Left renal cortex interstitium (tissue), 4 donors: ENCODE data around the gene RIMBP2. TPM values are rescaled to one million over a fixed set of nuclear protein-coding genes. Genes with fewer than 3 reads are reported as not detected.

Experiments
- DNase-seq, 4 donors: peaks; one replicate each; pipeline ENCODE4 v3.0.0-alpha.2; 2013; ENCODE audit warnings: low read depth in 4 of 4, low spot score in 2 of 4, missing footprints in 1 of 4
- polyA plus RNA-seq, 4 donors: library from polyadenylated mRNA; unstranded; fragments of 120-200 nt; gene quantifications; one replicate each; pipeline ENCODE4 v1.2.1, GENCODE V29; 2013; ENCODE audit not compliant: insufficient read length in 4 of 4

RIMBP2 gene
- polyA plus RNA-seq, 4 donors = 12.7 to 24.3 (median 16.3) TPM

DNA sequence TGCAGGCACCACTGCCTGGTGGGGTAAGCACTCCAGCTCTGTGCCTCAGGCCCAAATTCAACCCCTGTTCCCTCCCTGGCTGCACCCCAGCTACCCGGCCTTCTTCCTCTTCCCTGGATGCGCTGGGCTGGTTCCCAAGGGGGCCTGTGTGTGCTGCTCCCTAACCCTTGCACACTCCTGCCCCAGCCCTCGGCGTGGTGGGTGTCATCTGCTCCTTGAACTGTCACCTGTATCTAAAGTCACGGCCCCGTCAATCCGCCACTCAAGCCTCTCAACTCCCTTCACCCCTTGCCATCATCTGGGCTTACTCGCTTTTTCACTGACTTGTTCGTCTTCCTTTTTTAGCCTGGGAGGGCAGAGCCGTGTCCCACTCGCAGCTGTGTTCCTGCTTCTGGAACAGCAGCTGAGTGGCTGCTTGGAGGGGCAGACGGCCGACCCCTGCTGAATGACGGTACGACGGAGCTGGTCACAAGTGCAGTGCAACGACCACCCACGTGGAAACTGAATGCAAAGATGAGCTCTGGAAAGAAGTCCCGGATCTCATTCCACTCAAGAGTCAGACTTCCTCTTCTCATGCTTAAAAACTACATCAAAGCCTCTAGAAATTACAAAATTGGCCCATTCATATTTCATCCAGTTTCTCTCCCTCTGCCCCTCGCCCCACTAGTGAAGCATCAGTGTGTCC is 239.5 kb downstream of the RIMBP2 start:
- DNase-seq = no peak

DNA sequence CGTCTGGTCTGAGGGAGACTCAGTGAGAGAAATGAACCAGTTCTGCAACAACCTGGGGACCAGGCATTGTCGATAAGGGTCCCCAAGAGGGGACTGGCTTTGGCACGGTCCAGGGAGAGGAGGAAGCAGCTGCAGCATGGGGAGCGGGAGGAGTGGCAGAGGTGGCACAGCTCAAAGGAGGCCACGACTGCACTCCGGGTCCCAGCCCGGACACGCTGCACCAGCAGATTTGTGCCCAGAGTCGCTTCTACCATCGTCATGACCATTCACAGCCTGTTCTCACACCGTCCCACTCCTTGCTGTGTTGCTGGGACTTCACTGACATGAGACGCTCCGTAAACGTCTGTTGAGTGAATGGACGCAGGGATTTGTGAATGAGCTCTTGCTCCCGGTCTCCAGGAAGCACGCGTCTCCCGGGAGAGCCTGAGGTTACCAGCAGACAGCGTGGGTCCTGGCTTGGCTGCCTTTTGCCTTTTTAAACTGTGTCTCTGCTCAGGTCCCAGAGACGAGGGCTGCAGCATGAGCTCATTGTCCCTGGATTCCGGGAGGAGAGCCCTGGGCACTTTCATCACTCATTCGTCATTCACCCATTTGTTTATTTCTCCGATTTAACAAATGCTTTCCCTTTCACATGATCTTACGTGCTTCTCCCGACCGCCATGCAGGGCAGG is 241.4 kb downstream of the RIMBP2 start:
- DNase-seq = no peak

DNA sequence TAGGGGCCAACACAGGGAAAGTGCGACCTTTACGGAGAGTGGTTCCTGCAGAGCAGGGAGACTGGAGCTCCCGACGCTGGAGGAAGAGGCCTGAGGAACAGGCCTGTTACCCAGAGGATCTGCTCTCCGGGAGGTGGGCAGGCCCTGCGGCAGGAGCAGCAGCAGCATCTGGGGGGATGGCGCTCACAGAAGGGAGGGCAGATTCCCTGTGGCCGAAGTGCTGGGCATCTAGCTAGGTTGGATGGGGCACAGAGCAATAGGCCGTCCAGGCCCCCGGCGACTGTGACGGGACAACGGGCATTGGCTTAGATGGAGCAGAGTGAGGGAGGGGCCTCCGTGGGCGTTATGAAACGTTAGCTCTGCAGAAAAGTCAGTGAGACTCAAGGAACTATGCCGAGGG is 242.8 kb downstream of the RIMBP2 start:
- DNase-seq = no peak

DNA sequence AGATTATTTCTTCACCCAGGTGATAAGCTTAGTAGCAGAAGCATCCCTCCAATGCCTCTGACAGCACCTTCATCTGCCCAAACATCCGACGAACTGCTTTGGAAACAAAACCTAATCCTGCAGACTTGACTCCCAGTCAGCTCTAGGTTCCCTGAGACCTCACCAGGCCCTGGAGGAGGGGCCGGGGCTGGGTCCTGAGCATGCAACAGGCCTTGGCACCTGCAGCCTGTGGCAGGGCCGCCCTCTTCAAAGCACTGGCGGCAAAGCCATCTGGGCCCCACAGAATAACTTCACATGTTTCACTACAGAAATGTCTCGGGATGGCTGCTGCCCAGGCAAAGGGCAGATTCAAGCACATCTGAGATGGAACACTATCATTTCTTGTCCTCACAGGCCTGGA is 245.1 kb downstream of the RIMBP2 start:
- no peak for DNase-seq

DNA sequence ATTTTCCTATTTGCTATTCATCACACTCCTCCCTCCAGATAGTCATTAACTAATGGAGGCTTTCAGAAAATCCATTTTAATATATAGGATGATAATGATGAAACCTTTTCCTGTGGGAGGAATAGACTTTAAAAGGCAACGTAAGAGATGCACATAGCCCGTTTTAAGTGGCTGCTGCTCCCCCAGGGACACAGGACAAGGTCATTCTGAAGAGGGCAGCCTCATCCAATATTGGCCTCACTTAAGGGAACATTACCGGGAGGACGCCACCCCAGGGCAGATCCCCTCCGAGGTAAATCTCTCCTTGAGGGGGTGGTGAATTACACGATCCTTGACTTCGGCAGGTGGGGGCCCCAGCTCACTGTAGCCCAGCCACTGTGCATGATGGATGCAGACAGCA is 246.5 kb downstream of the RIMBP2 start:
- no peak for DNase-seq

DNA sequence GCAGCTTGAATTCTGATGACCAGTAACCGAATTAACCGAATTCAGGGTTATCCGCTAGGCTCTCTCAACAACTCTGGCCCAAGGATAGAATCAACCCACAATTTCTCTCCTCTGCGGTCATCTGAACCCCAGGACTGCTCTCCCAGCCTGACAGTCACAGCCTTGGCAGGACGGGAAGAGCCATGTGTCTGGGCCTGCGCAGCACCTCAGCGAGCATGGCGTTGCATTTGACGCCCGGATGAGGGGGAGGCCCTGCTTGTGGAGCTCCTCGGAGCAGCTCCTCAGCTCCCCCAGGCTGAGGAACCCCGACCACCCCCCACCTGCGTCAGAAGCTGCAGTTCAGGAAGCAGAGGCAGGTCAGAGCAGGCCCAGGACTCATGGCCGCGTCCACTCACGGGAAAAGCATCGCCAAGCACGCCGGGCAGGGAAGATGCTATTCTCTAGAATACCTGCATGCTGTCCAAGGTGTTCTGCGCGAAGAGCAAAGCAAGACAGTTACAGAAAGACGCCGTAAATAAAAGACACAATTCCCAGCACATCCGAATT is 247.3 kb downstream of the RIMBP2 start:
- no peak for DNase-seq

DNA sequence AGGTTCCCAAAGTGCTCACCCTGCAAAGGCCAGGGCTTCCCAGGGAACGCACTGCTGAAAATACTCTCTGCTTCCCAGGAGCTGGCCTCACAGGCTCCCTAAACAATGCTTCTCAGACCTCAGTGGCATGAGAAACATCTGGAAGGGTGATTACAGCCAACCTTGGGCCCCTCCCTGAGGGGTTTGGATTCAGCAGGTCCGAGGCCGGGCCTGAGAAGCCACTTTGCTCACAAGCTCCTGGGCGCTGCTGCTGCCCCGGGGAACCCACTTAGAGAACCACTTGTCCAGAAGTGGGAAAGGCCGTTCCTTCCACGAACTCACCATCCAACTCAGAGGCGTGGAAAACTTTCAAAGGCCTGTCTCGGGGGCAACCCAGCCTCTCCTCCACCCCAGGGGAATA is 247.9 kb downstream of the RIMBP2 start:
- DNase-seq = no peak

DNA sequence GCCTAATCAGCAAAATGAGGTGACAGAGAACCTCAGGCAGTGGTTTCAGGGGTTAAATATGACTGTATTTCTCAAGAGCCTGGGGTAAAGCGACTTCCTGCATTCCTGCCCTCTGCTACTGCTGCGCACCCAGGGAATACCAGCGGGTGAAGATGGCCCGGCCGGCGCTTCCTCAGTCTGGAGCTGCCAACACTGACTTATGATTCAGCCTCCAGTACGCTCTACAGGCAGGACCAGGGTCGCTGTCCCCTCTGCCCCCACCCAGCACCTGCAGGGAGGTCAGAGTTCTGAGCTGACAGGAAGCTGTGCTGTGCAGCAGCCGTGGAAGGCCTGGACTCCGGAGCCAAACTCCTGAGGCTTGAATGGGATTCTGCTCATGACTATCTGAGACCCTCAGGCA is 250.5 kb downstream of the RIMBP2 start:
- no peak for DNase-seq

DNA sequence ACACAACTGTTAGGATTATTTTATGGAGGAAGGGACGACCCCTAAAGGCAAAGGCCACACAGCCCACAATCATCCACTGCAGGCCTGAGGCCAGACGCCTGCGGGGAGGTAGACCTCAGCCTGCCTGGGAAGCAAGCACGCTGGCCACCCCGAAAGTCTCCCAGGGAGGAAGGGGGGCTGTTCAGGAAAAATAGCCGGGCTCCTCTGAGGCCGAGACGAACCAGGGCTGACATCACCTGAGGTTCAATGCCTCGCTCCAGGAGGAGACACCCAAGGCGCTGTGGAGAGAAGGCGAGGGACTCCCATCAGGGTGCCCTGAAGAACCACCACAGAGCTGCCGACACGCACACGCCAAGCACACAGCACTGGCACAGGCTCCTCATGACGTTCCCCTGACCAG is 251.1 kb downstream of the RIMBP2 start:
- no peak for DNase-seq

DNA sequence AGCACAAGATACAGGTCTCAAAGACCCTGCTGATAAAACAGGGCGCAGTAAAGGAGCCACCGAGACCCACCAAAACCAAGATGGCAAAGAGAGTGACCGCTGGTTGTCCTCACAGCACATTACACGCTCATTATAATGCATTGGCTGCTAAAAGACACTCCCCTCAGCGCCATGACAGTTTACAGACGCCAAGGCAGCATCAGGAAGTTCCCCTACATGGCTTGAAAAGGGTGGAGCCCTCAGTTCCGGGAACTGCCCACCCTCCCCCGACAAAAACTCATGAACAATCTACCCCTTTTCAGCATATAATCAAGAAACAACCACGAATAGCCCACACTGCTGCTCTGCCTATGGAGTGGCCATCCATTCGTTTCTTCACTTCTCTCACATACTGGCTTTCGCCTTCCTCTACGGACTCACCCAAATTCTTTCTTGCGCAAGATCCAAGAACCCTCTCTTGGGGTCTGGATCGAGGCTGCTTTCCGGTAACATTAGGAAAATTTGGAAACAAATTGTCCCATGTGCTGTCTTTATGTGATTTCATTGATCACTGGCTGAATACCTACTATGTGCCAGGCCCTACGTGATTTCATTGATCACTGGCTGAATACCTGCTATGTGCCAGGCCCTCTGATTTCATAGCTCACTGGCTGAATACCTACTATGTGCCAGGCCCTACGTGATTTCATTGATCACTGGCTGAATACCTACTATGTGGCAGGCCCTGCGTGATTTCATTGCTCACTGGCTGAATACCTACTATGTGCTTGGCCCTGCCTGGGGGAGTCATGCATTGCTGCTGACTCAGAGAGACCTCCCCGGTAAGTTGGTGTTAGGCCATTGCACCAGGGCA is 252.1 kb downstream of the RIMBP2 start:
- no peak for DNase-seq

DNA sequence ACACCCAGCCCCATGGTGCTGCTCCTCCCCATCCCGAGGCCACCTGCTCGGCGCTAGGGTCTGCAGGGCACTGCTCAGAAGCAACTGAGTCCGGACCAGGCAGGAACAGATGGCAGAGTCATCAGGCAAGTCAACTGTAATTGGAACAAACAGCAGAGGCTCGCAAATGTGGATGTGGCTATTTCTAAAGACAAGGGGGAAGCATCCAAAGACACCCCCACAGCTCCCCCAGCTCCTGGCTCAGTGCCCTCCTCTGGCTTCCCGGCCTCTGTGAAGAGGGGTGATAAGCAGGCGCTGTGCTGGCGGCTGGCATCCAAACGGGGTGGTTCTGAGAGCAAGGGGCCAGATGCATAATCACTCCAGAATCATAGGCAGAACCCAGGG is 252.8 kb downstream of the RIMBP2 start:
- DNase-seq = no peak

DNA sequence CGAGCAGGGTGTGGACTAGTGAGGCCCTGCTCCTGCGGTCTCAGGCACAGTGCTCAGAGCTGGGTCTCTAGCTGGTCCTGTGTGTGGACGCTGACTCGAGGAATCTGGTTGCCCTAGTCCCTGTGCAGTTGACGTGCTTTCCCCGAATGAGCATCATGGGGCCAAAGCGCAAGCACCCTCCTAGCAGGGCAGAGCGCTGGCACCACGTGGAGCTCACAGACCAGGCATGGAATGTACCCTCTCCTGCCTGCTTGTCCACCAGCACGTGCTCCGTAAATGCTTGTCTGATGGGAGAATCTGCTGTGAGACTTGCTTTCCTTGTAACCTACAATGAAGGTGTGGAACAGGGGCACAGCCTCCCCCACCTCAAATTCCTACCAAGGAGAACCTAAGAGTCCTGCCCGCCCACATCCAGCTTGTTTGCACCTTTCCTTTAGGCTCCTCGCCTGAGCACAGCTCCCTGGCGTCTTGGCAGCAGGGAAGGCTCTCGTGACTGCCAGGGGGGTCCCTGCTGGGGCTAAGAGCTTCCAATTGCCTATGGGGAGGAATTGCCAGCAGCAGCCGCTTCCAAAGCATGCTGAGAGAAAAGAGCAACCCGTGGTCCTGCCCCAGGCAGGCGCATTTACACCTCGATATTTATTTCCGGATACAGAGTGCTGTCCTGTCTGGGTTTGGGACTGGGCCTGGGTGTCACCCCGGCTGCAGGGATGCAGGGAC is 253.4 kb downstream of the RIMBP2 start:
- DNase-seq = no peak

DNA sequence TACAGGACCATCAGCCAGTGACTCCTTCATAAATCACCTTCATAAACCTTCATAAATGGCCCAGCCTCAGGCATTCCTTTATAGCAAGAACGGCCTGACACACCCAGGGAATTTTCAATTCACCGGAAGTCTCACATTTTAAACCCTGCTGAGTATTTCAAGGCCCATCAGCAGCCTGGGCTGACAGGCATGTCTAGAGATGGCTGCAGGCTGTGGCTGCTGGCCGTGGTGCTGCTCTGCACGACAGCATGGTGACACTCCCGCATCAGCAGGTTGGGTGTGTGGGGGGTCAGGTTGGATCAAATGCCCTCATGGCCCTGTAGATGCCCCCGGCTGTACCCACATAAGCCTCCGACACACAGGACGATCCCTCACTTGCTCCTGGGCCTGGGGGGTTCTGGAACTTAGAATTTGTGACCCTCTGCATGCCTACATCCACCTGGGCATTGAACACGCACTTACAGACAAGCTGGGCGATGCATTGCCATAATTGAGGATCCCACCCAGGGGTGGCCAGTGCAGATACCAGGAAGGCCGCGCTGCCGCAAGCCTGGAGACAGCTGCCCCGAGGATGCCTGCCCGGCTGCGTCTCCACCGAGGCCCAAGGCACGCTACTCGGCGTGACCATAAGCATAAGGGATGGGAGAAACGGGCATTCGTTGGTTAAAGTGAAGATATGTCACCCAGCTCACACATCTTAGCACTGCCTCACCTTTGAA is 254.1 kb downstream of the RIMBP2 start:
- DNase-seq = no peak

DNA sequence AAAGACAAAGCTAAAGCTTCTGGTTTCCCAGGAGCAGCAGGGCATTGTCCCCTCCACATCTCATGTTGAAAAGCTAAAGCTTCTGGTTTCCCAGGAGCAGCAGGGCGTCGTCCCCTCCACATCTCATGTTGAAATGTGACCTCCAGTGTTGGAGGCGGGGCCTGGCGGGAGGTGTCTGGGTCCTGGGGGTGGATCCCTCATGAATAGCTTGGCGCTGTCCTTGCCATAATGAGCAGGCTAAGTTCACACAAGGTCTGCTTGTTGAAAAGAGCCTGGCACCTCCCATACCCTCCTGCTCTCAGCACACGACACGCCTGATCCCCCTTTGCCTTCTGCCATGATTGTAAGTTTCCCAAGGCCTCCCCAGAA is 254.7 kb downstream of the RIMBP2 start:
- DNase-seq = no peak

DNA sequence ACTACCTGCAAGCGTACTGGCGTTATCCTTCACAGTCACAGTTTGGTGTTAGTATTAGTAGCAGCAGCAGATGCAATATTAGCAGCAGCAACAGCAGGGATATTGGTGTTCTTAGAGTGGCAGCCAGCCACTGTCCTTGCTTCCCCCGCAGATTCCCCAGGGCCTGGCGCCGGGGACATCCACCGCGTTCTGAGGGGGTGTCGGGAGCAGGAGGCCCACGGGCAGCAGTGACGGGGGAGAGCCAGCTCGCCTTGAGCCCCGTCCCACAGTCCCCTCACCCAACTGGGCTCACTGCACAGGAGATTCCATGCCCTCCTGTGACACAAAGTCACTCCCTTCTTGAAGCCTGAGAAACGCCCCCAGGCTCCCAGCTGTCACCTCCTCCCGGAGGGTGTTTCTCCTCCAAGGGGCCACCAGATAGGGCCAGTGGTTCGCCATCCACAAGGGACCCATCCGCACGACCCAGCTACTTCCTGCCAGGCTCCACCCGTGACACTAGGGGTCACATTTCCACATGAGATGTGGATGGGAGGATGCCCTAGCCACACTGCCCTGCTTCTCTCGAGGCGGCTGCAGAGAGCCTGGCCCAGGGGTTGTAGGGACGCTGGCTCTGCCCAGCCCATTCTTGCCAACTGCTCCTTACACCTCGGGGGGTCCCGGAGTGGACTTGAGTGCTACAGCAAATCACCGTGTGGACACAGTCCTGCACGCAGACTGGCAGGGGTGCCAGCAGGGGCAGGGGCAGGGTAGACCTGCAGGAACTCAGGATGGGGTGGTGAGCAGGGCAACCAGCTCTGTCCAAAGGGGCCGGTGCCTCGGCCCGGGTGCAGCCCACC is 255.3 kb downstream of the RIMBP2 start:
- no peak for DNase-seq

DNA sequence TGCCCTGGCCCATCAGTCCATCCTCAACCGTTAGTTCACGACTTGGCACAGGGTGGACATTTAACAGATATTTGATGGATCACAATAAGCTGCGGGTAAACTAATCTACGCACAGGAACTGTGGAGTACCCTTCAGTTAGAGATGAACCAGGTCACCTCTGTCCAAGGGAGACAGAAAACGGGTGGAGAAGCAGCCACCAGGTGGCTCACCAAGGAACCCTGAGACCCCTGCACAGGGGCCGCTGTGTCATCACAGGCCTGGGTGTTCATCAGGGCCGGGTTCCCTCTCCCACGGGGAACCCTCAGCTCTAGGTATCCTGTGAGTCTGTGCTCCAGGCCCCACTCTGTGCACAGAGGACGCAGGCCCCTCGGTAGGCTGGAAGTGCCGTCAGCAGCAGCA is 256.2 kb downstream of the RIMBP2 start:
- no peak for DNase-seq

DNA sequence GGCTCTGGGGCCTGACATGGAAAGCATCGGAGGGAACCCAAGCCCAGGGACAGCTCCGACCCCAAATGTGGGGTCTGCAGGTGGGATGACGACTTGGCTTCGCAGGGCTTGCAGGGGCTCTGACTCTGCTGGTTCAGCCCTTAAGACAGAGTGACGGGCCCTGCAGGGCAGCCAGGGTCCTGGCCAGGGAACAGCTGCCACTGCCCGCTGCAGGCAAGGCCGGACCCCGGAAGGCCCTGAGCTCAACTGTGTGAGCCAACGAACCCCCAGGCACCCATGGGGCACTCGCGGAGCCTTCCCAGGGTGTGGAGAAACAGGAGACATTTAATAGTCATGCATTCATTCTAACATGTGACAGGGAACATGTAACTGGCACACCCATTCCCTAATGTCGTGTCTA is 257.8 kb downstream of the RIMBP2 start:
- DNase-seq = no peak

DNA sequence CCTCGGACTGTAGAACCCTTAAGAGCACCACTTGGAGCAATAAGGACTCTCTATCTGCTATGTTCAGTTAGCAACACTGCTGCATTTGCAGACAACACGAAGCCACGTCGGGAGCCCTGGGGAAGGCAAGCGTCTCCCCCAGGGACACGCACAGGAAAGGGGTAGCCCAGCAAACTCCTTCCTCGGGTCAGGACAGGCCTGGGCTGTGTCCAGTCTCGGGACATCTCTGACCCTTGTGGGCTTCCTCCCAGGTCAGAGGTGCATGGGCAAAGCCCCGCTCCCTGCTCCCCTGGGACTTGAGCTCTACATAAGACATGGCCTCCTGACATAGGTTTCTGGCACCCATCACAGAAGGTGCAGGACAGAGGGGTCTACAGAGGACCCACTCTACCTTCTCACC is 258.9 kb downstream of the RIMBP2 start:
- no peak for DNase-seq
